ENCODE measurements around the gene CRYGC. TPM values are rescaled to one million over a fixed set of nuclear protein-coding genes. Genes with fewer than 3 reads are reported as not detected.
"Not testable (repeated sequence)": the region's sequence is repeated elsewhere in the genome, so short reads cannot be mapped to it uniquely, and the experiment has no call there.

Gene CRYGC
- total and polyA plus RNA-seq, 11 donors: not detected

DNA sequence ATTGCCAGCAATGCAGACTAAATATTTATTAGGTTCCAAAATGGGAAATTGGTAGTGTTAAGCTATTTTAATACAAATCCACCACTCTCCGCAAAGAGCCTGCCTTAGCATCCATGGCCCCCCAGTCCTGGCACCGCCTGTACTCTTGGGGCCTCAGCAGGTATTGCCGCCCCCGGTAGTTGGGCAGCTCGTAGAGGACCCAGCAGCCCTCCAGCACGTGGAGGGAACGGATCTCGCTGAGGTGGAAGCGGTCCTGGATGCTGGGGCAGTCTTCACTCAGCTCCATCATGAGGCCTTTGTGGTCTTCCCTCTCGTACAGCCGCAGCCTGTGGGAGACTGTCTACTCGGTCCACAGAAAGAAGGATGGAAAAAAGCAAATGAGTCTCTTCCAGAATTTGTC, 1.5 kb downstream of the CRYGC start:
- intact Hi-C loops (cut with DNase I): no loop called here
- peaks cover 0 to 4% (median 0%) of the 10 kb centered on the region in 12 donors for H3K9me3 ChIP-seq
- H3K27ac ChIP-seq: no peak overlapping the region
- H3K4me3 ChIP-seq: no peak overlapping the region
- no peak for DNase-seq
- TF ChIP-seq, protein P1, sequence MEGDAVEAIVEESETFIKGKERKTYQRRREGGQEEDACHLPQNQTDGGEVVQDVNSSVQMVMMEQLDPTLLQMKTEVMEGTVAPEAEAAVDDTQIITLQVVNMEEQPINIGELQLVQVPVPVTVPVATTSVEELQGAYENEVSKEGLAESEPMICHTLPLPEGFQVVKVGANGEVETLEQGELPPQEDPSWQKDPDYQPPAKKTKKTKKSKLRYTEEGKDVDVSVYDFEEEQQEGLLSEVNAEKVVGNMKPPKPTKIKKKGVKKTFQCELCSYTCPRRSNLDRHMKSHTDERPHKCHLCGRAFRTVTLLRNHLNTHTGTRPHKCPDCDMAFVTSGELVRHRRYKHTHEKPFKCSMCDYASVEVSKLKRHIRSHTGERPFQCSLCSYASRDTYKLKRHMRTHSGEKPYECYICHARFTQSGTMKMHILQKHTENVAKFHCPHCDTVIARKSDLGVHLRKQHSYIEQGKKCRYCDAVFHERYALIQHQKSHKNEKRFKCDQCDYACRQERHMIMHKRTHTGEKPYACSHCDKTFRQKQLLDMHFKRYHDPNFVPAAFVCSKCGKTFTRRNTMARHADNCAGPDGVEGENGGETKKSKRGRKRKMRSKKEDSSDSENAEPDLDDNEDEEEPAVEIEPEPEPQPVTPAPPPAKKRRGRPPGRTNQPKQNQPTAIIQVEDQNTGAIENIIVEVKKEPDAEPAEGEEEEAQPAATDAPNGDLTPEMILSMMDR (IDR thresholded peaks at IDR 0.05): no peak
- TF ChIP-seq POLR2A (IDR thresholded peaks at IDR 0.05): no peak
- peaks cover 0 to 13% (median 0%) of the 10 kb centered on the region in 12 donors for H3K4me1 ChIP-seq
- no peak for ATAC-seq
- 85 to 94% (median 92%) methylated on average over 12 of the region's 12 CpGs for whole genome bisulfite sequencing, 4 donors
- peaks cover 0 to 41% (median 19%) of the 10 kb centered on the region in 9 donors for H3K27me3 ChIP-seq
- H3K36me3 ChIP-seq: no peaks in the 10 kb centered on the region

DNA sequence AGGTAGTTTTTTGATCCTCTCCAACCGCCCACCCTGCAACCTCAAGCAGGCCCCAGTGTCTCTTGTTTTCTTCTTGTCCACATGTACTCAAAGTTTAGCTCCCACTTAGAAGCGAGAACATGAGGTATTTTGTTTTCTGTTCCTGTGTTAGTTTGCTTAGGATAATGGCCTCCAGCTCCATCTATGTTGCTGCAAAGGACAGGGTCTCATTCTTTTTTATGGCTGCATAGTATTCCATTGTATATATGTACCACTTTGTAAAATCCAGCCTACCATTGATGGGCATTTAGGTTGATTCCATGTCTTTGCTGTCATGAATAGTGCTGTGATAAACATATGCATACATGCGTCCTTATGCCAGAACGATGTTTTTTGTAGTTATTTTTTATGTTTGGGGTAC, 2.5 kb downstream of the CRYGC start:
- peaks cover 0 to 4% (median 0%) of the 10 kb centered on the region in 12 donors for H3K9me3 ChIP-seq
- H3K27ac ChIP-seq: no peak overlapping the region
- DNase-seq (no peak), ATAC-seq (no peak)
- intact Hi-C loops (cut with DNase I): no loop called here
- TF ChIP-seq, protein P1 (IDR thresholded peaks at IDR 0.05): no peak
- no peak for TF ChIP-seq POLR2A (IDR thresholded peaks at IDR 0.05)
- H3K4me1 ChIP-seq: peaks cover 0 to 13% (median 0%) of the 10 kb centered on the region in 12 donors
- no peaks in the 10 kb centered on the region for H3K36me3 ChIP-seq
- 94 to 96% (median 95%) methylated on average over 4 of the region's 4 CpGs for WGBS, 4 donors
- H3K4me3 ChIP-seq: no peak overlapping the region
- peaks cover 0 to 46% (median 20%) of the 10 kb centered on the region in 9 donors for H3K27me3 ChIP-seq

DNA sequence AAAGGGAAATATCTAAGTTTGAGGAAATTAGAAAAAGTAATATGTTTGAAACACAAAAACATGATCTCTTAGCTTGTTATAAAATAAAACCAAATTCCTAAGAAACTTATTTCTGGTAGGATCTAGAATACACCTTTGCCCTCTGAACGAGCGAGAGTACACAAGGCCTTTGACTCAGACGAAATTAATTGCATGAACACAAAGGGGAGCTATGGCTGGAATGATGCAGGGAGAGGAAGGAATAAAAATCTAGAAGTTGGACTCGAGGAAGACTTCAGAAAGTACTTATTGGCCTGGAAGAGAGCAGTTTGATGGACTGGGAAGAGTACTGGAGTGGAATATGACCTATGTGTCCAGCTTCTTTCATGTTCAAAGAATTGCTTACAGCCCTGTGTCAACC, 4.4 kb downstream of the CRYGC start:
- WGBS, 4 donors: 86 to 90% (median 88%) methylated on average over 4 of the region's 4 CpGs
- intact Hi-C loops (cut with DNase I): no loop called here

DNA sequence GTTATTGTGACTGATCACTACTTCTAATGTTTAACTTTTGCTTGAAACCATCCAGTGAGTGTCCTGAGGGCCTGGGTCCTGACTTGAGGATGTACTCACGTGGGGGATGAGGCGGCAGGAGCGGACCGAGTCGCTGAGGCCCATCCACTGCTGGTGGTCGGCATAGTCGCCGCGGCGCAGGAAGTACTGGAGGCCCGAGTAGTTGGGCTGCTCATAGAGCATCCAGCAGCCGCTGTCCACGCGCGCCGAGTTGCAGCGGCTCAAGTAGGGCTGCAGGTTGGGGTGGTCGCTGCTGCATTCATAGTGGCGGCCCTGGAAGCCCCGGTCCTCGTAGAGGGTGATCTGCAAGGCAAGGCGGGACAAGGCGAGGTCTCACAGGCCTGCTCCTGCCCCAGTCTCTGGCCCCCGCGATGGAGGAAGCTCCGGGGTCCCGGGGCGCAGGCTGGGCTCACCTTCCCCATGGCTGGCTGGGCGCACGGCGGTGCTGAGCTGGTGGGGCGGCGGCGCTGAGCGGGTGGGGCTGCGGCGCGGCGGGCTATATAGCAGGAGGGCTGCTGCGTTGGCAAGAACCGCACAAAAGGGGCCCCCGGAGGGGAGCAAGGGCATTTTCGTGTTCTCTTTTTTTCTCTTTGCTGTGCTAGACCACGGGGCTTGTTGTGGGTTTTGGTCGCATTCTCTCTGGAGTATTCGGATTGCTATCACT, 5.5 kb downstream of the CRYGC start, which contains the start of gene CRYGD:
TSS of gene CRYGD (minus strand) at position 512 of the 703 bp plus-strand sequence. CDS start at position 461, 51 bp downstream.
- H3K36me3 ChIP-seq; H3K9me3 ChIP-seq; intact Hi-C loops (cut with DNase I); H3K27ac ChIP-seq: not testable (repeated sequence)
- WGBS, 4 donors: 8 to 15% (median 10%) methylated on average over 25 to 46 of the region's 46 CpGs
- Histone ChIP-seq H3K27me3 (peaks cover 0 to 46% (median 20%) of the 10 kb centered on the region in 9 donors), H3K4me1 (peaks cover 0 to 13% (median 0%) of the 10 kb centered on the region in 12 donors), H3K4me3 (peak within 1 kb of the TSS in 8 of 12 donors; percentile 7 to 42 (median 22))
- DNase-seq: peak in 1 of 5 donors; percentile 20
- peak in 2 of 4 donors; percentile 30 to 60 for ATAC-seq

More for the DNA sequence above, 4.4 kb downstream of the CRYGC start:
- peaks cover 0 to 13% (median 0%) of the 10 kb centered on the region in 12 donors for H3K4me1 ChIP-seq
- H3K36me3 ChIP-seq: no peaks in the 10 kb centered on the region
- no peak for DNase-seq
- H3K4me3 ChIP-seq: no peak overlapping the region
- ATAC-seq: no peak
- no peak for TF ChIP-seq POLR2A (IDR thresholded peaks at IDR 0.05)
- TF ChIP-seq, protein P1 (IDR thresholded peaks at IDR 0.05): no peak
- H3K27me3 ChIP-seq: peaks cover 0 to 46% (median 20%) of the 10 kb centered on the region in 9 donors
- no peak overlapping the region for H3K27ac ChIP-seq
- H3K9me3 ChIP-seq: peaks cover 0 to 4% (median 0%) of the 10 kb centered on the region in 12 donors
